Stimulated activated CD8-positive, alpha-beta memory T cell treated with anti-CD3 and anti-CD28 coated beads, Interleukin-15, amount 100 ng/mL, for 4 hours (primary cell): ENCODE measurements around the gene KPNA6.
"Not testable (repeated sequence)": the region's sequence is repeated elsewhere in the genome, so short reads cannot be mapped to it uniquely, and the experiment has no call there.

Experiments
- DNase-seq, 2 donors: peaks; one replicate each; pipeline ENCODE4 v3.0.0-alpha.2; 2020; ENCODE audit warnings: low read depth in 2 of 2

KPNA6 gene

DNA sequence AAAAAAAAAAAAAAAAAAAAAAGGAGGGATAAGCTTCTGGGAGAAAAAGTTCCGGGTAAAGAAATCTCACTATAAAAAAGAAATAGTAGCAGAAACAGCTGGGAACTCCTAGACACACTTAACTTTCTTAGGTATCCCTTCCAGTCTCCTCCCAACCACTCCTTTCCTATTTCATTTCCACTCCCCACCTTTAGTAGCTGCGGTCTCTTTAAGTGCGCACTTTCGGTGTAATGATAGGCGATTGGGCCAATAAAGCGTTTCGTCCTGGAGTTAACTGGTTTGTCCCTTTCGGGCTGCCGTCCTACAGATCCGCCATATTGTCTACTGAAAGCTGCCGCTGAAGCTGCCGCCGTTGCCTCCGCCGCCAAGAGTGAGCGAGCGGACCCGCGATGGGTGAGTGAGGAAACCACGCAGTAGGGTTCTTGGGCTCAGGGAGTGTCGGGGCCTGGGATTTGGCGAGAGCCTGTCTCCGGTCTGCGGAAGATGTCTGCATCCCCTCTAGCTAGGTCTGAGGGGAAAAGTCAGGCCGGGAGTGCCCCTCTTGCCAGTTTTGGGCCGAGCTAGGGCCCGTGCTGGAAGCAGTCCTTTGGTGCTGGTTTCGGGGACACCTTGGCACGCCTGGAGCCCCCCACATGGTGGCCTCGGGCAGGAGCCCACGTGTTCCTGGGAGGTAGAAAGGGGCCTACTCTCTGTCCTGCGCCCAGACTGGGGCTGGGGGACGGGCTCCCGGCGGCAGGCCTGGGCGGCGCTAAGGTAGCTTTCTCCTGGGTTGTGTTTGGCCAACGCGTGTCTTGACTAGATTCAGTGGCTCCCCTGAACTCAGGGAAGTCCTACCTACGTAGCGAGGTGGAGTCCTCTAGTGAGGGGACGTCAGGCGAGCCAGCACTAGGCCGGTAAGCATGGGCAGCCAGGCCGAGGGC lies at the start of gene KPNA6:
TSS of gene KPNA6 (plus strand) at position 315 of the 920 bp plus-strand sequence. CDS start at position 390, 75 bp downstream.
- DNase-seq = peak; percentile 70 to 78

GRCh38 chr1:32060914-32061313 lies 46.9 kb upstream of the KPNA6 start:
- DNase-seq = no peak

DNA sequence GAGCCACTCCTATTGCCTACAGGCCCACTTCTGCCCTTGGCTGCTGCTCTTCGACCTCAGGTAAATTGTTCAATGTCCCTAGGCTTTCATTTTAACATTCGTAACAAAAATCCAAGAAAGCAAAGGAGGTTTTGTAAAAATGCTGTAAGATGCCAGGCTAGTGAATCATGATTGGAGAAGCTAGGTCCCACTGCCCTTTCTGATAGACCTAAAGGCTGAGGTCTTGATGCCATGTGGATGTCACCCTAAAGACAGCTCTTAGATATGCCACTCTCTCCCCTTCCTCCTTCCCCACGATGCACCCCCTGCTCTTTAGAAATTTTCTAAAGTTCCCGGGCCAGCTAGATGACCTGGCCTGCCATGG lies 45.0 kb upstream of the KPNA6 start:
- DNase-seq = no peak

- DNase-seq = no peak
Observed at GRCh38 chr1:32063261-32063681, 44.6 kb upstream of the KPNA6 start.

DNA sequence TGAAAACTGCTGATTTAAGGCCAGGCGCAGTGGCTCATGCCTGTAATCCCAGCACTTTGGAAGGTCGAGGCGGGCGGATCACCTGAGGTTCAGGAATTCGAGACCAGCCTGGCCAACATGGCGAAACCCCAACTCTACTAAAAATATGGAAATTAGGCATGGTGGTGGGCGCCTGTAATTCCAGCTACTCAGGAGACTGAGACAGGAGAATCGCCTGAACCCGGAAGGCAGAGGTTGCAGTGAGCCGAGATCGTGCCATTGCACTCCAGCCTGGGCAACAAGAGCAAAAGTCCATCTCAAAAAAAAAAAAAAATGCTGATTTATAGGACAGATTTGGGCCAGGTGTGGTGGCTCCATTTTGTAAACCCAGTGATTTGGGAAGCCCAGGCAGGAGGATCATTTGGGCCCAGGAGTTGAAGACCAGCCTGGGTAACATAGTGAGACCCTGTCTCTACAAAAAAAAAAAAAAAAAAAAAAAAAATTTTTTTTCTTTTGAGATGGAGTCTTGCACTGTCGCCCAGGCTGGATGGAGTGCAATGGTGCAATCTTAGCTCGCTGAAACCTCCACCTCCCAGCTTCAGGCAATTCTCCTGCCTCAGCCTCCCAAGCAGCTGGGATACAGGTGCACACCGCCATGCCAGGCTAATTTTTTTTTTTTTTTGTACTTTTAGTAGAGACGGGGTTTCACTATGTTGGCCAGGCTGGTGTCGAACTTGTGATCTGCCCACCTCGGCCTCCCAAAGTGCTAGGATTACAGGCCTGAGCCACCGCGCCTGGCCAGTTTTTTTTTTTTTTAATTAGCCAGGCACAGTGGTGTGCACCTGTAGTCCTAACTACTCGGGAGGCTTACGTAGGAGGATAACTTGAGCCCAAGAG lies 42.0 kb upstream of the KPNA6 start:
- not testable (repeated sequence) for DNase-seq

DNA sequence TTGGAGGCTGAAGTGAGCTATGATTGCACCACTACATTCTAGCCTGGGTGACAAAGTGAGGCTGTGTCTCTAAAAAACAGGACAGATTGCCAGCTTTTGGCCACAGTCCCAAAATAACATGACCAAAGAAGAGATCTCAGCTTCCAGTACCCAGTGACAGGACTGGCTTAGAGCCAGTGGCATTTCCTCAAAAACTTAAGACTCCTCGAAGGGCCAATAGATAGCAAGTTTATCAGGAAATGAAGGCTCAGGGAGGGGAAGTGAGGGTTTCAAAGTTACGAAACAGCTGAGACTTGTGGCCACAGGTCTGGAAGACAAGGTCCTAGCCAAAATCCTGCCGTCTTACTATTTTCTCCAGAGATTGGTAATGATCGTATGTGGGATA lies 41.4 kb upstream of the KPNA6 start:
- no peak for DNase-seq

DNA sequence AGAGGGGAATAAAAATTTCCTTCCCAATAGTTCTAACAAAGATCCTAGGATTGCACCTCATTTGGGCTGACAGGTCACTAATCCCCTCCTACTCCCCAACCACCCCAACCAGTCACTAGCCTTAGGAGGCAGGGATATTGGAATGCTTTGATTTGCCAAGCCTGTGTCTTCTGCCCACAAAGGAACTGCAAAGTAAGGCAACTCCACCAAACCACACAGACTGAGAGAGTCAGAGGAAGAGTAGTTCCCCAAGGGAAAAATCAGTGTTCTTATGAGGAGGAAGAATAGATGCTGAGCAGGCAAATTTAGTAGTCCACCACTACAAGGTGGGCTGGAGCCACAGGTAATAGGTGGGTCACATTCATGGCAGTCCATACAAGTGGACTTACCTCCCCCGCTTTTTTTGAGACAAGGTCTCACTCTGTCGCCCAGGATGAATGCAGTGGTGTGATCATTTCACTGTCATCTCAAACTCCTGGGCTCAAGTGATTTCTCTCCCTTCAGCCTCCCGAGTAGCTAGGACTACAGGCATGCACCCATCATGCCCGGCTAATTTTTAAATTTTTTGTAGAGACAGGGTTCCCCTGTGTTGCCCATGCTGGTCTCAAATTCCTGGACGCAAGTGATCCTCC lies 38.8 kb upstream of the KPNA6 start:
- no peak for DNase-seq

DNA sequence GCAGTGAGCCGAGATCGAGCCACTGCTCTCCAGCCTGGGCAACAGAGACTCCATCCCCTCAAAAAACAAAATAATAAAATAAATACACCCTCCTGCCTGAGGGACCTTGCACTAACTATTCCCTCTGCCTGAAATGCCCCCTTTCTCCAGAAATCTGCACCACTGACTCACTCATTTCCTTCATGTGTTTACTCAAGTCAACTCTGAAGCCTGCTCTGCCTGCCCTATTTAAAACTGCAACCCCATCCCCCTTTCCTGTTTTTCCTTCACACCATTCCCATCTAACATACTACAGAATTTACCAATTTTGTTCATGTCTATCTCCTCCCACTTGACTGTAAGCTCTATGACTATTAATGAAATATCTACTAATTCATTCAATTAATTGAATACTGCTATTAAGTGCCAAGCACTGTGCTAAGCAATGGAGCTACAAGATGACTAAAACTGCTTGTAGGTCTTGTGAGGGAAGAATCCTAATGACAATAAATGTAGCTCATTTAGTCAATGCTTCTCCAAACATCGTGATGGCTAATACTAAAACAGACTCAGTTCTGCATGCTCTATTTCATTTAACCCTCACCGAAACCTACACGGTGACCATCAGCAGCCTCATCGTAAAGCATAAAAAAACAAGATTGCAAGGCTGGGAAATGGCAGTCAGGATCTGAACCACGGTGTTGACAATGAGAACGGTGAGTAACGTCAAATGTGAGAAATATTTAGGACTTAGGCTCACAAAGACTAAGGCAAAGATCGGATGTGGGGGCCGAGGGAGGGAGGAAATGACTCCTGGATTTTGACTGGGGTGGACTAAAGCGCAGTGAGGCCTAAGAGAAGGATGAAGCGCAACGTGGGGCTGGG lies 35.9 kb upstream of the KPNA6 start:
- no peak for DNase-seq

DNA sequence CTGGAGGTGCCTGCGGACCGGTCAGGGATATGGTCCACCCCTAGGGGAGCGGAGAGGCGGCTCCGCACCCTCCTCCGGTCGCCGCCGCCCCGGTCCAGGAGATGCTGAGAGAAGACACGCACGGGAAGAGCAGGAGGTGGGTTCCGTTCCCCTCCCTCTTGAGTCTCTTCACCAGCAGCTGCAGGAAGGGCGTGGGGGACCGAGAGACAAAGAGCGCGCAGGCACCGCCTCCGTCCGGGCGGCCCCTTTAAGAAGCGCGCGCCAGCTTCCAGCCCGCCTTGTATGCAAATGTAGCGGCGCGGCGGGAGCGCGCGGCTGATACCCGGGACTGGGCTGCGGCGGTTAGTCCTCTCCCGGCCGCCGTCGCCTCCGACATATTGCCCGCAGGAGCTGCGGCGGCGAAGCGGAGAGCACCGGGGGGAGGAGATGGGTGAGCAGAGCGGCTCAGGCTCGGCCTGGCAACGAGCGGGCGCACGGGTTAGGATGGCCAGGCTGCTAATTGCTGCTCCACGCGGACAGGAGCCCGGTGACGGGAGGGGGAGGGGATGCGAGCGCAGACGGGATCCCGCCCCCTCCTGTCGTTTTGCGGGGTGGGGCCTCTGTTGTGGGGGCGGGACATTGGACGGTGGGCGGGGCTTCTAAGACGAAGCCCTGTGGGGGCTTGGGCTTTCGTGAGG lies 35.1 kb upstream of the KPNA6 start, which contains the start of gene TMEM39B:
TSS of gene TMEM39B (plus strand) at position 318 of the 677 bp plus-strand sequence. CDS start at position 427, 109 bp downstream.
- peak; percentile 85 to 89 for DNase-seq

DNA sequence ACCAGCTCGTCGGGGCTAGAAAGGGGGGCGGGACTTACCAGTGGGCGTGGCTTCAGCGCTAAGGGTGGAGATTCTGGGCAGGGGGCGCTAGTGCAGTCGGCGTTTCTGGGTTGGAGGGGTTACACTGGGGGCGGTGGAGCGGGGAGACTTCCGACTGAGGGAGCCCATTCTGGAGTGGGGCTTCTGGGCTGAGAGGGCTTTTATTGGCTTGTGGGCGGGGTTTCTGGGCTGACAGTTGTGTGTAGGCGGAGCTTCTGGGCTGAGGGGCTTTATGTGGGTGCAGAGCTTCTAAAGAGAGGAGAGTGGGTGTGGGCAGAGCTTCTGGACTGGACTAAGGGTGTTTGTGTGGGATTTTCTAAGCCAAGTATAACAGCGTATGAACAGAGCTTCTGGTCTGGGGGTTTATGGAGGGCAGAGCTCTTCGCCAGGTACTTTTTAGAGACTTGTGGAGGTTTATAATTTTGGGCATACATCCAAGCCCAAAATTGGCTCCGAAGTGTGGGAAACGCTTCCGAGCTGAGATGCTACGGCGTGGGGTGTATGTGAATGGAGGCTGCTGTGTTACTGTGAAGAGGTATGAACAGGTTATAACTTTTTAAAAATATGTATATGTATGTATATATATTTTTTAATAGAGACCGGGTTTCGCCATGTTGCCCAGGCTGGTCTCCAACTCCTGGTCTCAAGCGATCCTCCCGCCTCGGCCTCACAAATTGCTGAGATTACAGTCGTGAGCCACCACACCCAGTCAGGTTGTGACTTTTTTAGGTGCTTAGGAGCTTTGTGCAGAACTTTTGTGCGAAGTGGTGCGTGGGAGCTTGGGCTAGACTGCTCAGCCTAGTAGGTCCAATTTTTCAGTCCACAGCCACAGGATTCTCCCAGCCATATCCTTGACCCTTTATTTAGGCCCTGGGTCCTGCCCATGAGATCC lies 34.3 kb upstream of the KPNA6 start:
- no peak for DNase-seq

GRCh38 chr1:32074841-32075240 lies 33.0 kb upstream of the KPNA6 start:
- DNase-seq = no peak

GRCh38 chr1:32077451-32077850 lies 30.4 kb upstream of the KPNA6 start:
- no peak for DNase-seq

DNA sequence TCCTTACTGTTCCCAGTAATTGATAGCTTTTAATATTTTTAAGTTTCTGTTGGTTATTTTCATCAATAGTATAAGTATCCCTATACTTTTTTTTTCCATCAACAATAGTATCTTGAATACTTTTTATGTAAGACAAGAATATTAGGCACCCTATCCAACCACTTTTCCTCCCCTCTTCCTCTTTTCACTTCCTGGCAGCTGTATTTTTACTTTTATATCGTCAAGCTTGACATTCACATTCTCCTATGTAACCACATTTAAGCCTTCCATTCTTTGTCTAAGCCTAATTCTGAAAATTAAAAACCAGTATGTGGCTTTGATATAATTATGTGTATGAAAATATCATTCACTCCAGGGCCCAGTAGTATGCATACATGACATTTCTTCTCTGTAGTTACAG lies 25.8 kb upstream of the KPNA6 start:
- DNase-seq = no peak

DNA sequence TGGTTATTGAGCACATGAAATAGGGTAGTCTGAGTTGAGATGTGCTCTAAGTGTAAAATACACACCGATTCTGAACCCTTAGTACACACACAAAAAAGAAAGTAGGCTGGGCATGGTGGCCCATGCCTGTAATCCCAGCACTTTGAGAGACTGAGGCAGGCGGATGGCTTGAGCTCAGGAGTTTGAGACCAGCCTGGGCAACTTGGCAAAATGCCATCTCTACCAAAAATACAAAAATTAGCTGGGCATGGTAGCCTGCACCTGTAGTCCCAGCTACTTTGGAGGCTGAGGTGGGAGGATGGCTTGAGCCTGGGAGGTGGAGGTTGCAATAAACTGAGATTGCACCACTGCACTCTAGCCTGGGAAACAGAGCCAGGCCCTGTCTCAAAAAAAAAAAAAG lies 21.5 kb upstream of the KPNA6 start:
- not testable (repeated sequence) for DNase-seq

- DNase-seq = no peak
Observed at GRCh38 chr1:32091176-32091575, 16.7 kb upstream of the KPNA6 start.

DNA sequence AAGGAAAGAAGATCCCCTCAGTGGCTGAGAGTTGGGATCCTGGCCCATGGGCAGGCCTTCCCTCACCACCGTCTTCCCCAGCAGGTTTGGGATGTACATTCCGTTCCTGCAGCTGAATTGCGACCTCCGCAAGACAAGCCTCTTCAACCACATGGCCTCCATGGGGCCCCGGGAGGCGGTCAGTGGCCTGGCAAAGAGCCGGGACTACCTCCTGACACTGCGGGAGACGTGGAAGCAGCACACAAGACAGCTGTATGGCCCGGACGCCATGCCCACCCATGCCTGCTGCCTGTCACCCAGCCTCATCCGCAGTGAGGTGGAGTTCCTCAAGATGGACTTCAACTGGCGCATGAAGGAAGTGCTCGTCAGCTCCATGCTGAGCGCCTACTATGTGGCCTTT lies 16.3 kb upstream of the KPNA6 start:
- no peak for DNase-seq

DNA sequence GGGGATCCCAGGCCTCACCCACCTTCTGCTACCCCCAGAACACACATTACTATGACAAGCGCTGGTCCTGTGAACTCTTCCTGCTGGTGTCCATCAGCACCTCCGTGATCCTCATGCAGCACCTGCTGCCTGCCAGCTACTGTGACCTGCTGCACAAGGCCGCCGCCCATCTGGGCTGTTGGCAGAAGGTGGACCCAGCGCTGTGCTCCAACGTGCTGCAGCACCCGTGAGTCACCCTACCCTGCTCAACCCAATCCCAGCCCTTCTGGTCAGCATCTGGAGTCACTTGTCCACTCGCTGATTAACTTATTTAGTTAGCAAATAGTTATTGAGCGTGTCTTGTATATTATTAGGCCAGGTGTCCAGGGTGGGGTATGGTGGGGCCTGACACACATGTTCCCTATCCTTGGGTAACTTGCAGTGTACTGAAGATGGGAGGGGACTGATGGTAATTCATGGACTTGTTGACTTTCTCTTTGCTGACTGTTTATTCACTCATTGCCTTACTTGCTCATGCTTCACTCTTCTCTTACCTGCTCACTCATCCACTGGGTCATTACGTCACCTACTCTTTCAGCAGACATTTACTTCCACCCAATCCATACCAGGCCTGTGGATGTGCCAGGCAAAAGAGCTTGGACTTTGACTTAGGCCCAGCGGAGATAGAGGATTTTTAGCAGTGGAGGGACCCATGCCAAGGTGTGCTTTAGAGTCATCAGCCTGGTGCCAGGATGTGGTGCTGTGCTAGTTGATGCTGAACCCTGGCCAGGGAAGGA lies 12.9 kb upstream of the KPNA6 start:
- DNase-seq = no peak

DNA sequence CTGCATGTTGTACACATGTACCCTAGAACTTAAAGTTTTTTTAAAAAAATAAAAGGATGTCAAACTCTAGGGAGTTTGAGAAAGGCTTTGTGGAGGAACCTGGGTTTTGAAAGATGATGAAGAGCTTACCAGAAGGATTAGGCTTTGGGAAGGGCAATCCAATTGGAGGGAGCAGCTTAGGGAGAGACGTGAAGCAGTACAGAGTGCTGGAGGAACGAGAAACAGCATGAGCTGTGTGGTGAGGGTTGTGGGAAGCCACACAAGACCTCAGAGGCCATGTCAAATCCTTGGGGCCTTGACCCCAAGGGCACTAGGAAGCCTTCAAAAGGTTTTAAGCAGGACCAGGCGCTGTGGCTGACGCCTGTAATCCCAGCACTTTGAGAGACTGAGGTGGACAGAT lies 8.4 kb upstream of the KPNA6 start:
- DNase-seq = no peak

DNA sequence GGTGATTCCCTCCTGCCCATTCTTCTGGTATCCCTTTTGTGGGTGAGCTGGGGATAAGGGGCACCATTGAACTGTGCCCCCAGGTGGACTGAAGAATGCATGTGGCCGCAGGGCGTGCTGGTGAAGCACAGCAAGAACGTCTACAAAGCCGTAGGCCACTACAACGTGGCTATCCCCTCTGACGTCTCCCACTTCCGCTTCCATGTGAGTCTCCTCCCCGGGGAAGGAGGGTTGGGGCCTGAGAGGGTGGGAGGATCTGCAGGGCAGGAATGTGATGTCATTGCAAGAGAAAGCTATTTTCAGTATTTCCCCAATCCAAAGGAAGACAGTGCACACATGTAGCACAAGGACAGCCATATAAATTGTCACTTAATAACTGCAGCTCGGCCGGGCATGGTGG lies 7.5 kb upstream of the KPNA6 start:
- DNase-seq = no peak
